MM.1S (cell line): ENCODE measurements around the gene TMEM132E.

Experiments
- EZH2 ChIP-seq: fragments of 300-600 bp; sonication (generic); optimal IDR thresholded peaks from 2 replicates; pipeline ENCODE3; 2017; ENCODE audit warnings: low read depth, mild to moderate bottlenecking, antibody characterized with exemption, low read length, mixed read lengths
- EZH2phosphoT487 ChIP-seq: fragments of 300-600 bp; sonication (generic); IDR thresholded peaks from 2 replicates; pipeline ENCODE4 v1.6.1; 2018; ENCODE audit warnings: antibody characterized with exemption, low read length
- TF ChIP-seq, protein P1 (sequence below): fragments of 300-600 bp; sonication (generic); IDR thresholded peaks from 2 replicates; pipeline ENCODE4 v1.5.1; 2016; ENCODE audit warnings: antibody characterized with exemption, low read length, mixed read lengths

DNA sequence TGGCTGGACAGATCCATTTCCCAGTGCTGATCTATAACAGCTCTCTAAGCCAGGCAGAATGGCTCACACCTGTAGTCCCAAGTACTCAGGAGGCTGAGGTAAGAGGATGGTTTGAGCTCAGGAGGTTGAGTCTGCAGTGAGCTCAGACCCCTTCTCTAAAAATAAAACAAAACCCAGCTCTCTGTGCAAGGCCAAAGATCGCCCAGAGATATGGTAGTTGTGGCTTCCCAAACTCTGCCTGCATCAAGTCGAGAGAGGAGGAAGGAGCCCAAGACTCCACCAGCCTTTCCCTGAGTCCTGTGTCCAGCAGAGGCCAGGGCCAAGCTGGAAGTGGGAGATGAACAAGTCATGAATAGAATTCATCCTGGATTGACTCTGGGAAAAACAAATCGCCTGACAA lies 88.8 kb downstream of the TMEM132E start:
- TF ChIP-seq, protein P1, sequence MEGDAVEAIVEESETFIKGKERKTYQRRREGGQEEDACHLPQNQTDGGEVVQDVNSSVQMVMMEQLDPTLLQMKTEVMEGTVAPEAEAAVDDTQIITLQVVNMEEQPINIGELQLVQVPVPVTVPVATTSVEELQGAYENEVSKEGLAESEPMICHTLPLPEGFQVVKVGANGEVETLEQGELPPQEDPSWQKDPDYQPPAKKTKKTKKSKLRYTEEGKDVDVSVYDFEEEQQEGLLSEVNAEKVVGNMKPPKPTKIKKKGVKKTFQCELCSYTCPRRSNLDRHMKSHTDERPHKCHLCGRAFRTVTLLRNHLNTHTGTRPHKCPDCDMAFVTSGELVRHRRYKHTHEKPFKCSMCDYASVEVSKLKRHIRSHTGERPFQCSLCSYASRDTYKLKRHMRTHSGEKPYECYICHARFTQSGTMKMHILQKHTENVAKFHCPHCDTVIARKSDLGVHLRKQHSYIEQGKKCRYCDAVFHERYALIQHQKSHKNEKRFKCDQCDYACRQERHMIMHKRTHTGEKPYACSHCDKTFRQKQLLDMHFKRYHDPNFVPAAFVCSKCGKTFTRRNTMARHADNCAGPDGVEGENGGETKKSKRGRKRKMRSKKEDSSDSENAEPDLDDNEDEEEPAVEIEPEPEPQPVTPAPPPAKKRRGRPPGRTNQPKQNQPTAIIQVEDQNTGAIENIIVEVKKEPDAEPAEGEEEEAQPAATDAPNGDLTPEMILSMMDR = no peak
- TF ChIP-seq EZH2 (no peak), EZH2phosphoT487 (no peak)
